H1 (cell line): ENCODE data around the gene ARID4B. TPM values are rescaled to one million over a fixed set of nuclear protein-coding genes. Genes with fewer than 3 reads are reported as not detected.

Experiments
- CTCF ChIA-PET: fragments of 300-600 bp; sonication (Branson Sonifier 250); formaldehyde crosslinking; loops from one replicate; lab custom pipeline; 2021; ENCODE audit not compliant: partially characterized antibody; lab: Charles Lee
- POLR2A ChIA-PET: fragments of 300-600 bp; sonication (Branson Sonifier 250); formaldehyde crosslinking; loops from one replicate; lab custom pipeline; 2021; ENCODE audit warnings: inconsistent platforms; ENCODE audit not compliant: partially characterized antibody; lab: Charles Lee
- DNase-seq, 2 experiments: peaks; one replicate each; pipeline versions ENCODE4 v3.0.0 to v3.0.0-alpha.2; 2010 to 2022; ENCODE audit warnings: low spot score in 2 of 2, low read depth in 1 of 2, mixed read lengths in 1 of 2
- FAIRE-seq: peaks from 2 replicates; lab custom pipeline; 2011; peaks lifted over from hg19 to GRCh38; lab: Jason Lieb, UNC
- H2AFZ ChIP-seq: 2 replicates; pipeline ENCODE4 v1.8.1; 2012; ENCODE audit warnings: low read length, inconsistent platforms
- H2AK5ac ChIP-seq: 2 replicates; pipeline ENCODE4 v1.6.1; 2013; ENCODE audit warnings: low read depth, low read length
- H2BK120ac ChIP-seq: replicated peaks from 2 replicates; pipeline ENCODE3; 2013; ENCODE audit warnings: low read depth, low read length, inconsistent platforms
- H2BK12ac ChIP-seq: 2 replicates; pipeline ENCODE4 v1.6.1; 2013; ENCODE audit warnings: low read depth, low read length
- H2BK15ac ChIP-seq: 2 replicates; pipeline ENCODE4 v1.6.1; 2013; ENCODE audit warnings: low read length
- H2BK20ac ChIP-seq: 2 replicates; pipeline ENCODE4 v1.6.1; 2013; ENCODE audit warnings: low read length
- H2BK5ac ChIP-seq: 2 replicates; pipeline ENCODE4 v1.6.1; 2013; ENCODE audit warnings: low read depth, low read length
- H3K14ac ChIP-seq: 2 replicates; pipeline ENCODE4 v1.6.1; 2013; ENCODE audit warnings: inconsistent platforms; ENCODE audit not compliant: insufficient read length
- H3K18ac ChIP-seq: 2 replicates; pipeline ENCODE4 v1.6.1; 2013; ENCODE audit warnings: low read length; ENCODE audit errors: extremely low read depth
- H3K23ac ChIP-seq: 2 replicates; pipeline ENCODE4 v1.6.1; 2013; ENCODE audit warnings: inconsistent platforms; ENCODE audit not compliant: insufficient read length
- H3K23me2 ChIP-seq: 2 replicates; pipeline ENCODE4 v1.6.1; 2013; ENCODE audit warnings: low read depth, low read length
- H3K27ac ChIP-seq: 2 replicates; pipeline ENCODE4 v1.6.1; 2011; ENCODE audit warnings: low read depth, low read length, inconsistent platforms
- H3K27me3 ChIP-seq, 4 experiments: replicated peaks in 1 of 4; 1 replicate in 1 of 4; 2 replicates in 3 of 4; pipeline versions ENCODE4 v1.6.1 to v1.8.1; 2011 to 2013; ENCODE audit warnings: low read length in 3 of 4, mild to moderate bottlenecking in 3 of 4, inconsistent platforms in 2 of 4, mixed read lengths in 2 of 4, moderate library complexity in 1 of 4; ENCODE audit not compliant: control insufficient read depth in 3 of 4, insufficient read depth in 3 of 4; ENCODE audit errors: extremely low read depth in 1 of 4
- H3K36me3 ChIP-seq, 4 experiments: 2 replicates each; pipeline versions ENCODE4 v1.6.1 to v1.8.1; 2011 to 2013; ENCODE audit warnings: mild to moderate bottlenecking in 4 of 4, low read length in 3 of 4, moderate library complexity in 2 of 4, control low read depth in 1 of 4, inconsistent platforms in 1 of 4; ENCODE audit not compliant: insufficient read depth in 4 of 4, control insufficient read depth in 2 of 4
- H3K4ac ChIP-seq: replicated peaks from 2 replicates; pipeline ENCODE3; 2013; ENCODE audit warnings: low read length, low read depth, mixed read lengths, inconsistent platforms; ENCODE audit not compliant: insufficient read length
- H3K4me1 ChIP-seq, 4 experiments: replicated peaks in 1 of 4; 1 replicate in 1 of 4; 2 replicates in 3 of 4; pipeline versions ENCODE4 v1.6.1 to v1.8.1; 2011 to 2013; ENCODE audit warnings: low read length in 3 of 4, inconsistent platforms in 2 of 4, mixed read lengths in 1 of 4; ENCODE audit not compliant: insufficient read depth in 4 of 4, control insufficient read depth in 3 of 4
- H3K4me2 ChIP-seq, 2 experiments: 2 replicates each; pipeline versions ENCODE4 v1.6.1 to v1.8.1; 2011 to 2013; ENCODE audit warnings: low read depth in 2 of 2, low read length in 2 of 2, control low read depth in 1 of 2, inconsistent platforms in 1 of 2, mild to moderate bottlenecking in 1 of 2; ENCODE audit not compliant: insufficient read depth in 1 of 2
- H3K4me3 ChIP-seq, 4 experiments: fragments of 200-600, 300-600 bp in 1 of 4; sonication (generic), shearing (Covaris generic), sonication (Bioruptor Twin) in 1 of 4; 2 replicates each; pipeline versions ENCODE4 v1.5.1 to v1.8.1; 2011 to 2016; ENCODE audit warnings: low read length in 4 of 4, low read depth in 3 of 4, control low read depth in 2 of 4, inconsistent platforms in 2 of 4, mild to moderate bottlenecking in 2 of 4, mixed read lengths in 1 of 4, moderate library complexity in 1 of 4; ENCODE audit not compliant: insufficient read depth in 2 of 4; ENCODE audit errors: extremely low read depth in 1 of 4
- H3K56ac ChIP-seq: replicated peaks from 2 replicates; pipeline ENCODE3; 2013; ENCODE audit warnings: low read depth, mild to moderate bottlenecking, mixed read lengths, low read length, inconsistent platforms; ENCODE audit not compliant: insufficient read length
- H3K79me1 ChIP-seq: 2 replicates; pipeline ENCODE4 v1.6.1; 2013; ENCODE audit warnings: low read depth, low read length, control low read depth
- H3K79me2 ChIP-seq, 2 experiments: 2 replicates each; pipeline versions ENCODE4 v1.6.1 to v1.8.1; 2012 to 2013; ENCODE audit warnings: low read length in 2 of 2, mild to moderate bottlenecking in 2 of 2, inconsistent platforms in 1 of 2; ENCODE audit not compliant: insufficient read depth in 2 of 2, control insufficient read depth in 1 of 2
- H3K9ac ChIP-seq, 4 experiments: replicated peaks in 1 of 4; 1 replicate in 1 of 4; 2 replicates in 3 of 4; pipeline versions ENCODE4 v1.6.1 to v1.8.1; 2011 to 2013; ENCODE audit warnings: low read depth in 3 of 4, low read length in 3 of 4, control low read depth in 2 of 4, mild to moderate bottlenecking in 2 of 4, moderate library complexity in 2 of 4, inconsistent platforms in 1 of 4; ENCODE audit errors: extremely low read depth in 1 of 4
- H3K9me3 ChIP-seq, 2 experiments: 2 replicates each; pipeline versions ENCODE4 v1.6.1 to v1.8.1; 2012 to 2013; ENCODE audit warnings: mild to moderate bottlenecking in 2 of 2, moderate library complexity in 2 of 2, control low read depth in 1 of 2, inconsistent platforms in 1 of 2, low read depth in 1 of 2, low read length in 1 of 2, mixed read lengths in 1 of 2; ENCODE audit not compliant: insufficient read depth in 2 of 2
- H4K20me1 ChIP-seq, 2 experiments: replicated peaks in 1 of 2; 2 replicates each; pipeline versions ENCODE3 to v1.8.1; 2011 to 2013; ENCODE audit warnings: inconsistent platforms in 2 of 2, low read length in 2 of 2, mild to moderate bottlenecking in 1 of 2; ENCODE audit not compliant: insufficient read depth in 2 of 2, control insufficient read depth in 1 of 2
- H4K5ac ChIP-seq: 2 replicates; pipeline ENCODE4 v1.6.1; 2013; ENCODE audit warnings: low read length, low read depth, mixed read lengths, inconsistent platforms; ENCODE audit not compliant: insufficient read length
- H4K8ac ChIP-seq: 2 replicates; pipeline ENCODE4 v1.8.0; 2013; ENCODE audit warnings: mild to moderate bottlenecking, moderate library complexity, low read length, inconsistent platforms; ENCODE audit not compliant: insufficient read depth; ENCODE audit errors: extremely low read depth
- H4K91ac ChIP-seq: replicated peaks from 2 replicates; pipeline ENCODE3; 2013; ENCODE audit warnings: low read length, mixed read lengths, inconsistent platforms; ENCODE audit not compliant: insufficient read length
- BACH1 ChIP-seq: IDR thresholded peaks from 2 replicates; pipeline ENCODE4 v1.6.1; 2012; ENCODE audit warnings: low read length, improper control_type of control experiment
- CREB1 ChIP-seq: IDR thresholded peaks from 2 replicates; pipeline ENCODE4 v1.6.1; 2012; ENCODE audit warnings: inconsistent platforms
- EZH2 ChIP-seq: fragments of 200-600 bp; sonication (generic); IDR thresholded peaks from 2 replicates; pipeline ENCODE4 v1.7.1; 2012; ENCODE audit warnings: low read depth, mild to moderate bottlenecking, moderate library complexity, low read length, inconsistent platforms; ENCODE audit not compliant: severe bottlenecking
- FOSL1 ChIP-seq: IDR thresholded peaks from 2 replicates; pipeline ENCODE4 v1.6.1; 2011; ENCODE audit warnings: mild to moderate bottlenecking, low read depth, low read length, moderate library complexity; ENCODE audit not compliant: insufficient read depth
- HDAC2 ChIP-seq, 2 experiments: fragments of 300-600 bp in 1 of 2; sonication (generic) in 1 of 2; IDR thresholded peaks; 2 replicates each; pipeline ENCODE4 v1.6.1; 2011 to 2012; ENCODE audit warnings: low read depth in 2 of 2, low read length in 2 of 2, mild to moderate bottlenecking in 2 of 2, moderate library complexity in 2 of 2, borderline replicate concordance in 1 of 2, inconsistent platforms in 1 of 2
- KDM1A ChIP-seq: fragments of 200-600, 300-600 bp; sonication (generic); IDR thresholded peaks from 2 replicates; pipeline ENCODE4 v1.7.1; 2016; ENCODE audit warnings: mild to moderate bottlenecking, low read length, borderline replicate concordance
- KDM4A ChIP-seq: IDR thresholded peaks from one replicate; pipeline ENCODE4 v1.7.1; 2012; ENCODE audit warnings: low read depth, mild to moderate bottlenecking, moderate library complexity, low read length, inconsistent platforms; ENCODE audit not compliant: severe bottlenecking
- PHF8 ChIP-seq: fragments of 200-600 bp; sonication (generic); conservative IDR thresholded peaks from 2 replicates; pipeline ENCODE4 v1.7.1; 2012; ENCODE audit warnings: low read depth, mild to moderate bottlenecking, inconsistent platforms, low read length, moderate library complexity
- RFX5 ChIP-seq: IDR thresholded peaks from 2 replicates; pipeline ENCODE4 v1.6.1; 2011; ENCODE audit warnings: low read depth, low read length, improper control_type of control experiment, borderline replicate concordance
- SAP30 ChIP-seq: fragments of 300-600 bp; sonication (generic); IDR thresholded peaks from 2 replicates; pipeline ENCODE4 v1.7.1; 2012; ENCODE audit warnings: low read length, moderate library complexity, mild to moderate bottlenecking, inconsistent platforms; ENCODE audit not compliant: insufficient read depth, insufficient replicate concordance
- SIN3A ChIP-seq, 2 experiments: IDR thresholded peaks in 1 of 2; conservative IDR thresholded peaks in 1 of 2; 2 replicates each; pipeline ENCODE4 v1.6.1; 2011 to 2012; ENCODE audit warnings: low read length in 2 of 2, improper control_type of control experiment in 1 of 2, low read depth in 1 of 2, mild to moderate bottlenecking in 1 of 2
- SP2 ChIP-seq: IDR thresholded peaks from 2 replicates; pipeline ENCODE4 v1.6.1; 2012; ENCODE audit warnings: mild to moderate bottlenecking, low read length, inconsistent platforms
- SP4 ChIP-seq: IDR thresholded peaks from 2 replicates; pipeline ENCODE4 v1.6.1; 2012; ENCODE audit warnings: low read length, inconsistent platforms
- TAF7 ChIP-seq: optimal IDR thresholded peaks from 2 replicates; pipeline ENCODE3; 2011; ENCODE audit warnings: low read depth, mild to moderate bottlenecking, inconsistent platforms, low read length, moderate library complexity, borderline replicate concordance
- WGBS, 2 experiments: shearing (Covaris generic) in 1 of 2; methylation state at CpG; one replicate each; pipeline versions ENCODE4 v1.1.6 to v1.1.7; 2013 to 2015; ENCODE audit warnings: low lambda C conversion rate in 2 of 2, mixed read lengths in 2 of 2, inconsistent platforms in 1 of 2, low coverage in 1 of 2, missing lambda C conversion rate in 1 of 2; ENCODE audit not compliant: insufficient replicate concordance in 2 of 2, insufficient coverage in 1 of 2, insufficient read length in 1 of 2; ENCODE audit errors: extremely low coverage in 1 of 2, missing lambda C conversion rate in 1 of 2; 5-methylcytosine and 5-hydroxymethylcytosine counted together
- polyA plus RNA-seq, 7 experiments: library from polyadenylated mRNA; depleted of rRNA in 3 of 7; stranded (reverse) in 5 of 7; unstranded in 2 of 7; fragments of >200 nt in 5 of 7; fragments of 200-250 nt in 2 of 7; gene quantifications; 1 replicate in 5 of 7; 2 replicates in 1 of 7; 4 replicates in 1 of 7; pipeline versions ENCODE4 v1.2.1 to v1.2.3, GENCODE V29; 2011 to 2013; ENCODE audit warnings: missing spikeins in 2 of 7, mixed read lengths in 2 of 7
- total RNA-seq: library from RNA; stranded (reverse); fragmentation: NEBNext Ultra II Directional; extraction: Animal tissue kit (Norgen Biotek cat#: 25700); gene quantifications from 2 replicates; pipeline ENCODE4 v1.2.1, GENCODE V29; 2021

The ARID4B gene
- total and polyA plus RNA-seq, 2 of the 8 experiments (the other 6 are each of a cell fraction or from before 2014, with no cell fraction given): 5.1 to 28.8 TPM

- Histone ChIP-seq H4K5ac (no peak overlapping the region), H3K4me3 (no peak overlapping the region), H3K4me1 (no peaks in the 10 kb centered on the region), H3K9me3 (no peaks in the 10 kb centered on the region), H3K9ac (no peak overlapping the region), H3K36me3 (peaks cover 0 to 23% (median 1%) of the 10 kb centered on the region in 4 experiments; a peak in 3 of 8 replicates), H4K20me1 (peaks cover 0 to 2% of the 10 kb centered on the region in 2 experiments), H2BK120ac (no peak overlapping the region), H2BK15ac (no peak overlapping the region), H3K4ac (no peak overlapping the region), H2AFZ (no peak overlapping the region), H3K23me2 (no peaks in the 10 kb centered on the region), H4K91ac (no peak overlapping the region), H2BK5ac (no peak overlapping the region), H3K23ac (no peak overlapping the region), H4K8ac (no peak overlapping the region), H3K79me2 (no peaks in the 10 kb centered on the region), H3K14ac (no peak overlapping the region), H3K56ac (no peak overlapping the region), H3K4me2 (no peak overlapping the region), H2BK12ac (no peak overlapping the region), H2AK5ac (no peak overlapping the region), H3K79me1 (no peaks in the 10 kb centered on the region), H3K27ac (no peak overlapping the region), H3K27me3 (no peaks in the 10 kb centered on the region), H3K18ac (no peak overlapping the region), H2BK20ac (no peak overlapping the region)
- ChIA-PET POLR2A (no interaction called here), CTCF (interaction anchor here (0.5 to 1.0 kb wide), 3 partner anchors 11 to 1570 kb away, joined by 3 read pairs; no protein-coding TSS in a partner anchor)
- FAIRE-seq (no peak), DNase-seq (no peak)
- 85% methylated on average over 2 of the region's 2 CpGs; no CpG with 5 or more reads in 1 of the 2 experiments for WGBS, 2 experiments
- TF ChIP-seq HDAC2 (IDR thresholded peaks at IDR 0.05; ENCODE audit: borderline replicate concordance in 1 of 2, low read depth in 2 of 2, low read length in 2 of 2) (no peak), SIN3A (conservative IDR thresholded peaks at IDR 0.05 in 1 of 2, IDR thresholded peaks at IDR 0.05 in 1 of 2; ENCODE audit: low read depth in 1 of 2, low read length in 2 of 2) (no peak), CREB1 (no peak), SP4 (no peak), SAP30 (no peak), KDM1A (no peak), EZH2 (no peak), PHF8 (no peak), KDM4A (no peak), BACH1 (no peak), FOSL1 (no peak), RFX5 (no peak), TAF7 (no peak), SP2 (no peak)
Measured at GRCh38 chr1:235207209-235207565, 120.8 kb downstream of the ARID4B start.
